Diencephalon (tissue), 1 donor: ENCODE results near the gene XPR1. TPM values are rescaled to one million over a fixed set of nuclear protein-coding genes. Genes with fewer than 3 reads are reported as not detected.

ENCODE experiments used
- small RNA-seq: library from RNA; depleted of rRNA; stranded (forward); fragments of <200 nt; gene quantifications from one replicate; pipeline ENCODE3, GENCODE V24; 2014
- total RNA-seq: library from RNA; depleted of rRNA; stranded (reverse); fragments of >200 nt; gene quantifications from one replicate; pipeline ENCODE4 v1.2.3, GENCODE V29; 2014

XPR1 gene
- total RNA-seq: 315 TPM

DNA sequence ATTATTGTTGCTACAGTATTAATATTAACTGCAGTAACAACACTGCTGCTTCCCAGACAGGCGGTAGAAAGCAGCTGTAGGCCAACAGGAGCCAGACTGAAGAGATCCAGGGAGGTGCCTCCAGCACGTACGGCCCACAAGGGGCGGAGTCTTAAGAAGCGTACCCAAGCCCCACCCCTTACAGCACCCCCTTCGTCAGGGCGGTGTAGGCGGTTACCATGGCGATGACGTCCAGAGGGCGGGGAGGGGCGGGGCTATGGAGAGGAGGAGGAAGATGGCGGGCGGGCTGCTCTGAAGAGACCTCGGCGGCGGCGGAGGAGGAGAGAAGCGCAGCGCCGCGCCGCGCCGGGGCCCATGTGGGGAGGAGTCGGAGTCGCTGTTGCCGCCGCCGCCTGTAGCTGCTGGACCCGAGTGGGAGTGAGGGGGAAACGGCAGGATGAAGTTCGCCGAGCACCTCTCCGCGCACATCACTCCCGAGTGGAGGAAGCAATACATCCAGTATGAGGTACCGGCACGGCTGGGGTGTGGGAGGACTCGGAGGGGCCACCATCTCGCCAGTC, at the start of gene XPR1:
XPR1 (plus strand) TSS at position 257 of the 560 bp plus-strand sequence; CDS start at position 437, 180 bp downstream.

GRCh38 chr1:180912801-180913565, 281.2 kb downstream of the XPR1 start, which contains the start of gene KIAA1614:
TSS of gene KIAA1614 (plus strand) at chr1:180912897. CDS start at chr1:180913244, 347 bp downstream.

Small RNA genes within 50 kb of the gene (small RNA-seq; reads per million reads assigned to genes)
- not detected for gene RF00026

Other genes with a start within 250 kb of the XPR1 start
- 55.1 TPM for gene ACBD6, start 129.4 kb upstream of the XPR1 start, total RNA-seq
- gene OVAAL, start 73.1 kb upstream of the XPR1 start, total RNA-seq: not detected